Fibroblast of lung (primary cell): ENCODE results near the gene KCNJ2. TPM values are rescaled to one million over a fixed set of nuclear protein-coding genes. Genes with fewer than 3 reads are reported as not detected.

Experiments used
- DNase-seq, 2 donors: peaks; one replicate each; pipeline versions ENCODE4 v3.0.0 to v3.0.0-alpha.2; 2010; ENCODE audit warnings: low read depth in 2 of 2
- H2AFZ ChIP-seq: 2 replicates; pipeline ENCODE4 v1.5.1; 2012; ENCODE audit warnings: low read length, control low read depth, inconsistent platforms
- H3K27ac ChIP-seq: 2 replicates; pipeline ENCODE4 v1.5.1; 2011; ENCODE audit warnings: low read length, control low read depth; ENCODE audit not compliant: insufficient read depth
- H3K27me3 ChIP-seq: 2 replicates; pipeline ENCODE4 v1.5.1; 2011; ENCODE audit warnings: mild to moderate bottlenecking, low read length; ENCODE audit not compliant: control insufficient read depth, insufficient read depth
- H3K36me3 ChIP-seq: 2 replicates; pipeline ENCODE4 v1.5.1; 2011; ENCODE audit warnings: low read length; ENCODE audit not compliant: control insufficient read depth, insufficient read depth
- H3K4me1 ChIP-seq: 2 replicates; pipeline ENCODE4 v1.5.1; 2011; ENCODE audit warnings: low read length; ENCODE audit not compliant: control insufficient read depth, insufficient read depth; ENCODE audit errors: extremely low read depth
- H3K4me2 ChIP-seq: 2 replicates; pipeline ENCODE4 v1.5.1; 2011; ENCODE audit warnings: low read length, control low read depth; ENCODE audit not compliant: insufficient read depth; ENCODE audit errors: extremely low read depth
- H3K4me3 ChIP-seq, 4 experiments: fragments of 200-600 bp in 1 of 4; sonication (generic) in 1 of 4; replicated peaks in 1 of 4; 2 replicates each; pipeline ENCODE4 v1.5.1; 2011 to 2016; ENCODE audit warnings: low read length in 4 of 4, low read depth in 3 of 4, mild to moderate bottlenecking in 3 of 4, control low read depth in 2 of 4, inconsistent platforms in 1 of 4, mixed read lengths in 1 of 4; ENCODE audit not compliant: insufficient read depth in 1 of 4; ENCODE audit errors: control extremely low read depth in 1 of 4
- H3K79me2 ChIP-seq: 2 replicates; pipeline ENCODE4 v1.5.1; 2012; ENCODE audit warnings: mild to moderate bottlenecking, low read length, inconsistent platforms; ENCODE audit not compliant: control insufficient read depth, insufficient read depth
- H3K9ac ChIP-seq: 2 replicates; pipeline ENCODE4 v1.5.1; 2011; ENCODE audit warnings: mild to moderate bottlenecking, low read length, control low read depth; ENCODE audit not compliant: insufficient read depth
- H3K9me3 ChIP-seq: 2 replicates; pipeline ENCODE4 v1.5.1; 2012; ENCODE audit warnings: low read depth, low read length; ENCODE audit not compliant: control insufficient read depth, insufficient read depth
- H4K20me1 ChIP-seq: 2 replicates; pipeline ENCODE4 v1.5.1; 2011; ENCODE audit warnings: low read length; ENCODE audit not compliant: control insufficient read depth, insufficient read depth; ENCODE audit errors: extremely low read depth
- CTCF ChIP-seq, 2 donors: IDR thresholded peaks in 1 of 2; conservative IDR thresholded peaks in 1 of 2; 1 replicate in 1 of 2; 2 replicates in 1 of 2; pipeline ENCODE4 v1.5.1; 2011 to 2012; ENCODE audit warnings: low read length in 2 of 2, control low read depth in 1 of 2, inconsistent platforms in 1 of 2, low read depth in 1 of 2, mild to moderate bottlenecking in 1 of 2
- EZH2 ChIP-seq: IDR thresholded peaks from 2 replicates; pipeline ENCODE4 v1.5.1; 2012; ENCODE audit warnings: low read length, control low read depth, mild to moderate bottlenecking; ENCODE audit errors: missing control alignments
- polyA plus RNA-seq, 2 donors: library from polyadenylated mRNA; depleted of rRNA in 1 of 2; stranded (reverse) in 1 of 2; unstranded in 1 of 2; fragments of >200 nt; gene quantifications; 2 replicates each; pipeline ENCODE4 v1.2.1, GENCODE V29; 2011 to 2012; ENCODE audit warnings: missing spikeins in 1 of 2
- total RNA-seq: library from RNA; depleted of rRNA; stranded (reverse); fragments of >200 nt; gene quantifications from 2 replicates; pipeline ENCODE4 v1.2.1, GENCODE V29; 2014

The KCNJ2 gene
- total and polyA plus RNA-seq, 2 donors (not counting 1 experiment from before 2014, with no cell fraction given): 6.6 to 48.1 TPM

GRCh38 chr17:70202840-70203239, 33.5 kb downstream of the KCNJ2 start:
- Histone ChIP-seq H2AFZ (no peak overlapping the region), H3K4me2 (no peak overlapping the region), H3K9ac (no peak overlapping the region), H3K4me1 (no peaks in the 10 kb centered on the region), H4K20me1 (no peaks in the 10 kb centered on the region), H3K4me3 (no peak overlapping the region), H3K27me3 (no peaks in the 10 kb centered on the region), H3K27ac (no peak overlapping the region), H3K36me3 (no peaks in the 10 kb centered on the region), H3K79me2 (no peaks in the 10 kb centered on the region), H3K9me3 (no peaks in the 10 kb centered on the region)
- DNase-seq: no peak
- TF ChIP-seq CTCF (conservative IDR thresholded peaks at IDR 0.05 in 1 of 2, IDR thresholded peaks at IDR 0.05 in 1 of 2; ENCODE audit: low read depth in 1 of 2, low read length in 2 of 2): no peak
- TF ChIP-seq EZH2: no peak

GRCh38 chr17:70204431-70204830, 35.1 kb downstream of the KCNJ2 start:
- H3K4me2 ChIP-seq: no peak overlapping the region
- no peak overlapping the region for H3K9ac ChIP-seq
- no peaks in the 10 kb centered on the region for H3K79me2 ChIP-seq
- H3K9me3 ChIP-seq: no peaks in the 10 kb centered on the region
- TF ChIP-seq EZH2 (no peak), CTCF (conservative IDR thresholded peaks at IDR 0.05 in 1 of 2, IDR thresholded peaks at IDR 0.05 in 1 of 2; ENCODE audit: low read depth in 1 of 2, low read length in 2 of 2) (no peak)
- H4K20me1 ChIP-seq: no peaks in the 10 kb centered on the region
- H3K27ac ChIP-seq: no peak overlapping the region
- DNase-seq: no peak
- no peaks in the 10 kb centered on the region for H3K36me3 ChIP-seq
- no peaks in the 10 kb centered on the region for H3K4me1 ChIP-seq
- no peak overlapping the region for H2AFZ ChIP-seq
- no peaks in the 10 kb centered on the region for H3K27me3 ChIP-seq
- no peak overlapping the region for H3K4me3 ChIP-seq

GRCh38 chr17:70205401-70205800, 36.1 kb downstream of the KCNJ2 start:
- no peaks in the 10 kb centered on the region for H3K9me3 ChIP-seq
- no peak for DNase-seq
- TF ChIP-seq CTCF (conservative IDR thresholded peaks at IDR 0.05 in 1 of 2, IDR thresholded peaks at IDR 0.05 in 1 of 2; ENCODE audit: low read depth in 1 of 2, low read length in 2 of 2) (no peak), EZH2 (no peak)
- H3K4me2 ChIP-seq: no peak overlapping the region
- no peaks in the 10 kb centered on the region for H4K20me1 ChIP-seq
- no peaks in the 10 kb centered on the region for H3K36me3 ChIP-seq
- H3K79me2 ChIP-seq: no peaks in the 10 kb centered on the region
- H3K4me1 ChIP-seq: no peaks in the 10 kb centered on the region
- H3K4me3 ChIP-seq: no peak overlapping the region
- H3K27me3 ChIP-seq: no peaks in the 10 kb centered on the region
- no peak overlapping the region for H3K27ac ChIP-seq
- no peak overlapping the region for H2AFZ ChIP-seq
- H3K9ac ChIP-seq: no peak overlapping the region
